GM12875 (cell line): ENCODE results near the gene PSMD10.

Experiments used
- H3K4me3 ChIP-seq: one replicate; pipeline ENCODE4 v1.5.1; 2011; ENCODE audit warnings: low read depth, low read length, control low read depth
- TF ChIP-seq, protein P1 (sequence below): IDR thresholded peaks from 2 replicates; pipeline ENCODE4 v1.5.1; 2011; ENCODE audit warnings: low read depth, mild to moderate bottlenecking, control low read depth, inconsistent platforms, low read length, moderate library complexity, borderline replicate concordance; ENCODE audit not compliant: insufficient read depth

Gene PSMD10

DNA sequence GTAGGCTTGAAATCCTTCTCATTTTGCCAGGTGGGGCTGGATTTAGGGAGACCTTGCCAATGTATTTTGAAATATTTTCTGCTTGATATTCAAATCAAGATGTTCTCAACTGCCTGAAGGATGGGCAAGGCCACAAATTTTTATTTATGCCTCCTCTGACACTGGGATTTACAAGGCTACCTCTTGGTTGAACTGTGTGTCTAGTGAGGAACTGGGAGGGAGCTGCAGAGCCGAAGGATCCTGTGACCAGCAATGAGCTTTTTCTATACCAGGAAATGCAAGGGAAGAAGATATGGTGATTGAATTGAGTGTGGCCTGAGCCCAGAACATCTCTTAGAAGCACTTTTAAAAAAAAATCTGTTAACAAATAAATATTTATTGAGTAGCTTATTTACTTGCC, 31.5 kb downstream of the PSMD10 start:
- TF ChIP-seq, protein P1, sequence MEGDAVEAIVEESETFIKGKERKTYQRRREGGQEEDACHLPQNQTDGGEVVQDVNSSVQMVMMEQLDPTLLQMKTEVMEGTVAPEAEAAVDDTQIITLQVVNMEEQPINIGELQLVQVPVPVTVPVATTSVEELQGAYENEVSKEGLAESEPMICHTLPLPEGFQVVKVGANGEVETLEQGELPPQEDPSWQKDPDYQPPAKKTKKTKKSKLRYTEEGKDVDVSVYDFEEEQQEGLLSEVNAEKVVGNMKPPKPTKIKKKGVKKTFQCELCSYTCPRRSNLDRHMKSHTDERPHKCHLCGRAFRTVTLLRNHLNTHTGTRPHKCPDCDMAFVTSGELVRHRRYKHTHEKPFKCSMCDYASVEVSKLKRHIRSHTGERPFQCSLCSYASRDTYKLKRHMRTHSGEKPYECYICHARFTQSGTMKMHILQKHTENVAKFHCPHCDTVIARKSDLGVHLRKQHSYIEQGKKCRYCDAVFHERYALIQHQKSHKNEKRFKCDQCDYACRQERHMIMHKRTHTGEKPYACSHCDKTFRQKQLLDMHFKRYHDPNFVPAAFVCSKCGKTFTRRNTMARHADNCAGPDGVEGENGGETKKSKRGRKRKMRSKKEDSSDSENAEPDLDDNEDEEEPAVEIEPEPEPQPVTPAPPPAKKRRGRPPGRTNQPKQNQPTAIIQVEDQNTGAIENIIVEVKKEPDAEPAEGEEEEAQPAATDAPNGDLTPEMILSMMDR, result no peak
- no peak overlapping the region for H3K4me3 ChIP-seq

DNA sequence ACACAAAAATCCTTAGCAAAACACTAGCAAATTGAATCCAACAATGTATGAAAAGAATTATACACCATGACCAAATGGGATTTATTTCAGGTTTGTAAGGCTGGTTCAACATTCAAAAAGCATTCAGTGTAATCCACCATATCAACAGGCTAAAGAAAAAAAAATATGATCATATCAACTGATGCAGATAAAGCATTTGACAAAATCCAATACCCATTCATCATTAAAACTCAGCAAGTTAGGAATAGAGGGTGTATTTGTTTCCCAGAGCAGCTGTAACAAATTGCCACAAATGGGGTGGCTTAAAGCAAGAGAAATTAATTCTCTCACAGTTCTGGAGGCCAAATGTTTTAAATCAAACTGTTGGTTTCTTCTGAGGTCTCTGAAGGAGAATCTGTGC, 35.8 kb downstream of the PSMD10 start:
- no peak overlapping the region for H3K4me3 ChIP-seq
- TF ChIP-seq, protein P1, result no peak

DNA sequence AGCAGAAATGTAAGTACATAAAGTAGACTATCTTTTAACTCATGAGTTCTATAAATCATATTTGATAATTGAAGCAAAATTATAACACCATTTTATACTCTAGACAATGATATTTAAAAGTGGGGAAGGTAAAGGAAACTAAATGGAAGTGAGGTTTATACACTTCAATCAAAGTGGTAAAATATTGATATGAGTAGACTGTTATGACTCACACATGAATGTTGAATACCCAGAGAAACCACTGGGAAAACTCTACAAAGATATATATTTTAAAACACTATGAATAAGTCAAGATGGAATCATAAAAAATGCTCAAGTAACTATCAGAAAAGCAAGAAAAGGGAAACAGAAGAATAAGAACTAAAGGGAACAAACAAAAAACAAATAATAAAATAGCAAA, 38.1 kb downstream of the PSMD10 start:
- TF ChIP-seq, protein P1, result no peak
- no peak overlapping the region for H3K4me3 ChIP-seq

DNA sequence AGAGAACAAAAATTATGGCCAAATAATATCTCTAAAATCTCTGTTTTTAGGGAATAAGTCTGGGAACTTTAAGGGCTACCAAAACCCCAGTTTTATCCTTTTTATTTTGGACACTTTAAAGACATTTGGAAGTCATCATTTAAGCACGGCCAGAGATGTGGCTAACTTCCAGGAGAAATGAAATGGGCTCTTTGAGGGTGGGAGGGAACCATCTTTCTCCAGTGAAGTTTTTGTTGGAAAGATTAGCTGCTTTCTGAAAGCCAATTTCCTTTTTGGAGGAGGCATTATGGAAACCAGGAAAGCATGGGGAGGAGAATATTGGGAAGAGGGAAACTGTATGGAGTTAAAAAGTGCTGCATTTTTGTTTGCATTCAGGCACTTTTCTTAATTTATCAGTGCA, 41.7 kb downstream of the PSMD10 start:
- no peak overlapping the region for H3K4me3 ChIP-seq
- TF ChIP-seq, protein P1, result no peak

DNA sequence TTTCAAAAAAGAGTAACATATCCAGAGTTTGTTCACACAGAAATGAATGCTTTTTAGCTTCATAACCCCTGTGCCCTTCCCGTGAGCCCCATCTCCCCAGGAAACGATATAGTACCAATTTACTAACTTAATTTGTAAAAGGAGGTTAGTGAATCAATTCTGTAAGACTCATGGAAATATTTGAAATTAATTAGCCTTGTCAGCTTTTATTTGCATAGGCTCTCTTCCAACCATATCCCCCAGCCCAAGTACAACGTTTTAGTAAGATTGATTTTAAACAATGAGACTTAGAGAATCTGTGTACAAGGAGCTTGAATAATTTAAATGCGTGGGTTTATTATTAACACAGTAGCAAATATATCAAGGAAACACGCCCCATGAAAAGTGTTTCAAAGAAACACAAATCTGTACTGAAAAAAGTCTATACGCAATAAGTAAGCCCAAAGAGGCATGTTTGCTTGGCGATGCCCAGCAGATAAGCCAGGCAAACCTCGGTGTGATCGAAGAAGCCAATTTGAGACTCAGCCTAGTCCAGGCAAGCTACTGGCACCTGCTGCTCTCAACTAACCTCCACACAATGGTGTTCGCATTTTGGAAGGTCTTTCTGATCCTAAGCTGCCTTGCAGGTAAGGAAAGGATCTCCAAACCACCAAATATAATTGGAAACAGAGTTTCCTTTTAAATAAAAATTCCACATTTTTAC, 46.6 kb downstream of the PSMD10 start, which contains the start of gene VSIG1:
Gene VSIG1 (plus strand): TSS at position 512 of the 703 bp plus-strand sequence. CDS start 66 bp downstream, at position 578.
- H3K4me3 ChIP-seq, result no peak within 1 kb of the TSS
- TF ChIP-seq, protein P1, result no peak

DNA sequence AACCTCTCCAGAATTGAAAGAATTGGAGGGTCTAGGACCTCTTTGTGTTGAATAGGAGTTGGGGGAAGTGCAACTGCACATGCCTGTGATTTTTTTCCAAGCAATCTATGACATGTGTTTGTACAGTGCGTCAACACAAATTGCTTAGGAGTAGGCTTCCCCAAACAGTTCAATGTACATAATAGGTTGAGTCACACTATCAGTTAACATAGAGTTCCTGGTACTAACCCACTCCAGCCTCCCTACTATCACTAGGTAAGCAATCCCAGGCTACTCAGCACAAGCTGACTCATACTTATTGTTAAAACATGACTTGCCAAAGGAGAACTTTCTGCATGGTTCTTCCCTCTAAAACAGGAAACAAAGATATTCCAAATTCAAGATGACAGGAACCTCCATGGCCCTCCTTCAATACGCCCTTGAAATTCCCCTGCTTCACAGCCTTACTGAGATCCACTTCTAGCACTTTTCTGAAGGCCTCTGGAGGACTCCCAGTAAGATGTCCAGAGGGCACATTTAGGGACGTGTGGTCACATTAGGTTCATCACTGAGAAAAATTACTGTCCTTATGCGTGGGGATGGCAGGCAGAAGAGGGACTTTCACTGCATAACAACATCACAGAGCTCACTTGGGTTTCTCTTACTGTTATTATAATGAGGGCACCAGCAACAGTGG, 54.9 kb downstream of the PSMD10 start:
- no peak overlapping the region for H3K4me3 ChIP-seq
- TF ChIP-seq, protein P1, result no peak

DNA sequence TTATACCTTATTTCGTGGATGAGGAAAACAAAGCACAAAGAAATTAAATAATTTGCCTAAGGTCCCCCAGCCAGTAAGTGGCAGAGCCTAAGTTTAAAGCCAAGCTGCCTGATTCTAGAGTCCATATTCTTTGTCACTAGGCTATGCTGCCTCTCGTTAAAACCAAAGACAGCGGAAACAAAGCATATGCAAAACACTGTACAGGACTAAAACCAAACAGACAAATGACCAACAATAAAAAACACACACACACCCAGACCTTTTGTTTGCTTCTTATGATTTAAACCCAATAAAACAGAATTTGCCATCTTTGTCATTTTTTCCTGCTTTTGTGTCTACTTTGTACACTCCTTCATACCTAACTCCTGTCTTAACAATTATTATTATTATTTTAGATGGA, 56.6 kb downstream of the PSMD10 start:
- no peak overlapping the region for H3K4me3 ChIP-seq
- TF ChIP-seq, protein P1, result no peak
